MV-4-11 (cell line): ENCODE data around the gene AMZ1.
"Not testable (repeated sequence)": the region's sequence is repeated elsewhere in the genome, so short reads cannot be mapped to it uniquely, and the experiment has no call there.

Experiments used
- DNase-seq: peaks from one replicate; lab custom pipeline; 2025; lab: John Stamatoyannopoulos, UW

AMZ1 gene

DNA sequence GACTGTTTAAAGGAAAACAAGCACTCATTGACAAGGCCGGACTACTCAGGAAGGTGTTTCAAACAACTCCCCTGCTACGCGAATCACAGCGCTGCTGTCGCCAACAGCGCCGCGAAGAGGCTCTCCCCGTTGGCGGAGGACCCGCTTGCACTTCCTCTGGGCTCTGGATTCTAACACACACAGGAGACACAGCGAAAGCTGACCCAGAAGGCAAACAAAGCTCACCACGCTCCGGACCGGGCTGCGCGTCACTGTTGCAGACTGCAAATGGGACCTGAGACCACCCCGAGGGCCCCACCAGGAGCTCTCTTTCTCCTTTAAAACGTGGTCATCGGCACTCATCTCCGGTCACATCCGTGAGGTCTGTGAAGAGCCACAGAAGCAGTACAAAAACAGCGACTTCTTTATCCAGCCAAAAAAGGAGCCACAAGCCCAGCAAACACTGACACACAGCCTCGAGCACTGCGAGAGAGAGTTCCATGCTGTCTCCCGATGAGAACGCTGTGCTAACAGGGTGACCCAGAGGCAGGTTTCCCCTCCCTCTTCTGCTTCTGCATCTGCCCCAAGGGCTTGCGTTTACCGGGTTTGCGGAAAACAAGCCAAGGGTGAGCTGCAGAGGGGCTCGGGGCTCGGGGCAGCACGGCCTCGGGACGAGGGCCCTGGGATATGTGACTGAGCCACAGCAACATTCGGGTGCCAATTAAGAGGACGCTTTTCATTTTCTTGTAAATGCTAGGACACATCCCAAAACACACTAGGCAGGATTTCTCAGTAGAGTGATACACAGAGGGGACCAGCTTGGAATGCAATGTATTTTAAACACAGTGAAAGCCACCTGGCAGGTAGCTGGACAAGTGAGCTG, 41.3 kb downstream of the AMZ1 start:
- DNase-seq: no peak

- no peak for DNase-seq
Measured at GRCh38 chr7:2729893-2730716, 42.1 kb downstream of the AMZ1 start.

- no peak for DNase-seq
Measured at GRCh38 chr7:2730846-2731770, 43.1 kb downstream of the AMZ1 start.

- no peak for DNase-seq
Measured at GRCh38 chr7:2732388-2732787, 44.4 kb downstream of the AMZ1 start.

GRCh38 chr7:2732959-2733584, 45.1 kb downstream of the AMZ1 start:
- no peak for DNase-seq

- DNase-seq: no peak
Measured at GRCh38 chr7:2734084-2734686, 46.2 kb downstream of the AMZ1 start.

GRCh38 chr7:2734751-2735571, 47.0 kb downstream of the AMZ1 start:
- DNase-seq: peak; percentile 97

DNA sequence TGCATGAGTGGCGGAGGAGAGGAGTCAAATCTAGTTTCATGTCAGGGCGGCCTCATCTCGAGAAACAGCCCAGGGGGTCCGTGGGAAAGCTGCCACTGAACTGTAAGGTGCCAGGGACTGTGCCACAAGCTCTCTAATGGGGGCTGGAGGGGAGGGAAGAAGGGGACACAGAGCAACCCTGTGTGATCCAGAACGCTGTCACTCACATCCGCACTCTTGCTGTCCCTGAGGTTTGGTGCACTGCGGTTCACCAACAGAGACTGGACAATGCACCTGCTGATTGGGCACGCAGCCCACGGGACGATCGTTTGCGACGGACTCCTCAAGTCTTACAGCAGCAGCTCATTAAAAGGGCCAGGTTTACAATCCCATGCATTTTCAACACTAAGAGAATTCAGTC, 47.7 kb downstream of the AMZ1 start:
- DNase-seq: no peak

DNA sequence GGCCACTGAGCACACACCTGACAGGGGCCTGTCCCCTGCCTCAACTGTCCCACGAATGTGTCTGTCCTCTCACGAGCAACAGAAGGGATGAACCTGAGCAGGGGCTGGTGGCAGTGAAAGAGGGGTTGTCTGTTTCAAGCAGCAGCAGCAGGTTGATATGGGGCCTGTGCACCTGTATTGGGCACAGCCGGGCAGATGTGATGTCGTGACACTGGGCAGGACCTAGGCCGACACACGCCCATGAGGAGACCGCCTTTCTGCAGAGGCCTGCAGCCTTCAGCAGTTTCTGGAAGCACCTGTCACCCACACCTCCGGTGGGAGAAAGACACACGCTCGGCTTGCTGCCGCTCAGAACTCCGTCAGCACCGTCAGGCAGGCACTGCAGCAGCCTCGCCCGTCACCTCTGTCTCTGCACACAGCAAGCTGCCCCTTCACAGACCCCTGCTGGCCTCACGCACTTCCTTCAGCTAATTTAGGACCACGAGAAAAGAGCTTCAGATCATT, 48.5 kb downstream of the AMZ1 start:
- DNase-seq: no peak

GRCh38 chr7:2737005-2737743, 49.2 kb downstream of the AMZ1 start:
- DNase-seq: not testable (repeated sequence)

- peak; percentile 88 for DNase-seq
Measured at GRCh38 chr7:2737771-2738540, 50.0 kb downstream of the AMZ1 start.

DNA sequence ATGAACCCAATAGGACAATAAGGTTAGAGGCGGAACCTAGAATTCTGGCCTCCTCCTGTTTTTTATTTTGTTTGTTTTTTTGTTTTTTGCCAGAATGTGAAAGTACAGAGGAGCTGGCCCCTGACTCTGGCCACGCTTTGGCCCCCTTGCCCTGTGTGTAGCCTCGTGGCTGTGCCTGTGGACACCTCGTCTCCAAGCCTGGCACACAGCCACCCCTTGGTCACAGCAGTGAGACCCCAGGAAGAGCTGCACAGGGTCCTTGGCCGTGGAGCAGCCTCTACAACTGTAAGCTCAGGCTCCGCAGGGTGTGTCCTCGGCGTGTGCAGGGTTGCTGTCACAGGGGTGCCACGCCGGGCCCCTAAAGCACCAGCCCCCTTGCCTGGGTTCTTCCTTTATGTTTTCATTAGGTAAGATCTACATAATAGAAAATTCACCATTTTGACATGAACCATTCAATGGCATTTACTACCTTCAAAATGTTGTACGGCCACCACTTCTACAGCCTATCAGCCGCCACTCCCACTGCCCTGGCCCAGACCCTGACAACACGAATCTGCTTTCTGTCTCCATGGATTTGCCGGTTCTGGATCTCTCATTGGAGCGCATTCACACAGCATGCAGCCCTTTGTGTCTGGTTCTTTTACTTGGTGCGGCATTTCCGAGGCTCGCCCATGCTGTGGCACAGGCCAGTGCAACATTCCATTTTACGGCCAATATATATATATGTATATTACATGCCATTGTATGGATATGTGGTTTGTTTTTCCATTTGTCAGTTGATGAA, 51.0 kb downstream of the AMZ1 start:
- DNase-seq: no peak

DNA sequence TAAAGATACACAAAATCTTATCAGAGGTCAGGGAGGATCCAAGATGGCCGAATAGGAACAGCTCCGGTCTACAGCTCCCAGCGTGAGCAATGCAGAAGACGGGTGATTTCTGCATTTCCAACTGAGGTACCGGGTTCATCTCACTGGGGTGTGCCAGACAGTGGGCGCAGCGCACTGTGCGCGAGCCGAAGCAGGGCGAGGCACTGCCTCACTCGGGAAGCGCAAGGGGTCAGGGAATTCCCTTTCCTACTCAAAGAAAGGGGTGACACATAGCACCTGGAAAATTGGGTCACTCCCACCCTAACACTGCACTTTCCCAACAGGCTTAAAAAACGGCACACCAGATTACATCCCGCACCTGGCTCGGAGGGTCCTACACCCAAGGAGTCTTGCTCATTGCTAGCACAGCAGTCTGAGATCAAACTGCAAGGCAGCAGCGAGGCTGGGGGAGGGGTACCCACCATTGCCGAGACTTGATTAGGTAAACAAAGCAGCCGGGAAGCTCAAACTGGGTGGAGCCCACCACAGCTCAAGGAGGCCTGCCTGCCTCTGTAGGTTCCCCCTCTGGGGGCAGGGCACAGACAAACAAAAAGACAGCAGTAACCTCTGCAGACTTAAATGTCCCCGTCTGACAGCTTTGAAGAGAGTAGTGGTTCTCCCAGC, 55.7 kb downstream of the AMZ1 start:
- DNase-seq: not testable (repeated sequence)

- DNase-seq: not testable (repeated sequence)
Measured at GRCh38 chr7:2748684-2749083, 60.7 kb downstream of the AMZ1 start.

DNA sequence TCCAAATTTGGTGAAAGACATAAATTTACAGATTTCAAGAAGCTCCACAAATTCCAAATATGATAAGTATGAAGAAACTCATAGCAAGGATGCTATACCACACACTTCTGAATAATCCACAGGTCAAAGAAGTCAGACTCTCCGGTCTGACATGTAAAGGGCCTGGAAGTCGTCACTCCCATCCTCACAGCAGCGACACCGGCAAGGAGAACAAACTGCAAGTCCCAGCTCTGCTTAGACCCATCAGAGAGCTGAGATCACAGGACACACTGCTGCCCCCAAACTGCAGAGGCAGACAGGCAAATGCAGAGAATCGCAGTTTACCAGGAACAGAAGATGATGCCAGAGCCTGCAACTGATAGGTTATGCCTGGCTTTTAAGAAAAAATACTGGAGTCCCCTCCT, 62.0 kb downstream of the AMZ1 start:
- DNase-seq: no peak

- no peak for DNase-seq
Measured at GRCh38 chr7:2751086-2751485, 63.1 kb downstream of the AMZ1 start.

GRCh38 chr7:2753148-2753547, 65.1 kb downstream of the AMZ1 start:
- no peak for DNase-seq
